ENCODE measurements around the gene FHIP1B.

DNA sequence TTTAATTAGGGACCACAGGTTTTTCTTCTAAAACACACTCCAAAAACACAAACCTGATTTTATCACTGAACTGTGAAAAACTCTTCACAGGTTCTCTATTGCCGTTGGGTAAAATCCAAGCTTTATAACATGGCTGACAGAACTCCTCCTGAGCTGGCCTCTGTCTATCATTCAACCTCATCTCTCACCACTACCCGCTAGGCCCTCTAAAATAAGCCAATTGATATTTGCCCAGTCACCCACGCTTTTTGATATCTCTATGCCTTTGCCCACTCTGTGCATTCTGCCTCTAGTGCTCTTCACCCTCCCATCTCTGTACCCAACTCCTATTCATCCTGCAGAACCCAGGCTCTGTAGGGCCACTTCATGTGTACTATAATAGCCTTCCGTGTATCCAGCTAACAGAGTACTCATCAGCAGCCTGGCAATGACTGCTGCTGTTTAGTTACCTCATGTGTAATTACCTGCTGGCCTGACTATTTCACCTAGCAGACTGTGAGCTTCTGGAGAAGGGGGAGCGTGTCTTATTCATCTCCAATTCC lies 3.4 kb upstream of the FHIP1B start:
- TF ChIP-seq, protein P1, sequence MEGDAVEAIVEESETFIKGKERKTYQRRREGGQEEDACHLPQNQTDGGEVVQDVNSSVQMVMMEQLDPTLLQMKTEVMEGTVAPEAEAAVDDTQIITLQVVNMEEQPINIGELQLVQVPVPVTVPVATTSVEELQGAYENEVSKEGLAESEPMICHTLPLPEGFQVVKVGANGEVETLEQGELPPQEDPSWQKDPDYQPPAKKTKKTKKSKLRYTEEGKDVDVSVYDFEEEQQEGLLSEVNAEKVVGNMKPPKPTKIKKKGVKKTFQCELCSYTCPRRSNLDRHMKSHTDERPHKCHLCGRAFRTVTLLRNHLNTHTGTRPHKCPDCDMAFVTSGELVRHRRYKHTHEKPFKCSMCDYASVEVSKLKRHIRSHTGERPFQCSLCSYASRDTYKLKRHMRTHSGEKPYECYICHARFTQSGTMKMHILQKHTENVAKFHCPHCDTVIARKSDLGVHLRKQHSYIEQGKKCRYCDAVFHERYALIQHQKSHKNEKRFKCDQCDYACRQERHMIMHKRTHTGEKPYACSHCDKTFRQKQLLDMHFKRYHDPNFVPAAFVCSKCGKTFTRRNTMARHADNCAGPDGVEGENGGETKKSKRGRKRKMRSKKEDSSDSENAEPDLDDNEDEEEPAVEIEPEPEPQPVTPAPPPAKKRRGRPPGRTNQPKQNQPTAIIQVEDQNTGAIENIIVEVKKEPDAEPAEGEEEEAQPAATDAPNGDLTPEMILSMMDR (optimal IDR thresholded peaks at IDR 0.05 in 1 of 3, IDR thresholded peaks at IDR 0.05 in 1 of 3, conservative IDR thresholded peaks at IDR 0.05 in 1 of 3; ENCODE audit: extremely low read depth in 1 of 3, insufficient read depth in 2 of 3, low read length in 3 of 3), result no peak
- no peak for TF ChIP-seq EZH2 (IDR thresholded peaks at IDR 0.05; ENCODE audit: low read length)

All from keratinocyte (primary cell).